BLaER1 treated with 17β-estradiol and CSF1 and Interleukin-3, amounts not matched to agents 10 nM and 100 nM (cell line): ENCODE data around the gene BHLHA9.

Experiments
- H3K27ac ChIP-seq, 11 experiments: shearing (Covaris generic); formaldehyde crosslinking; 2 replicates each; pipeline ENCODE4 v1.8.1; 2022
- H3K27me3 ChIP-seq, 11 experiments: shearing (Covaris generic); formaldehyde crosslinking; 2 replicates each; pipeline ENCODE4 v1.8.1; 2022
- H3K36me3 ChIP-seq, 11 experiments: shearing (Covaris generic); formaldehyde crosslinking; 2 replicates each; pipeline ENCODE4 v1.8.1; 2022
- H3K4me1 ChIP-seq, 10 experiments: shearing (Covaris generic); formaldehyde crosslinking; 2 replicates each; pipeline ENCODE4 v1.8.1; 2022
- H3K4me2 ChIP-seq, 11 experiments: shearing (Covaris generic); formaldehyde crosslinking; 2 replicates each; pipeline ENCODE4 v1.8.1; 2022
- H3K4me3 ChIP-seq, 10 experiments: shearing (Covaris generic); formaldehyde crosslinking; 2 replicates each; pipeline ENCODE4 v1.8.1; 2022
- H3K9ac ChIP-seq, 11 experiments: shearing (Covaris generic); formaldehyde crosslinking; 2 replicates each; pipeline ENCODE4 v1.8.1; 2022
- H3K9me3 ChIP-seq, 11 experiments: shearing (Covaris generic); formaldehyde crosslinking; replicated peaks in 1 of 11; 2 replicates each; pipeline ENCODE4 v1.8.1; 2022
- H4K20me1 ChIP-seq, 11 experiments: shearing (Covaris generic); formaldehyde crosslinking; 2 replicates each; pipeline ENCODE4 v1.8.1; 2022
- Cebpa-rat ChIP-seq, 11 experiments: shearing (Covaris generic); IDR thresholded peaks; 2 replicates each; pipeline ENCODE4 v1.8.1; 2022

Gene BHLHA9

GRCh38 chr17:1260086-1260769 is 10.0 kb upstream of the BHLHA9 start:
- Histone ChIP-seq H4K20me1 (peaks cover 0 to 9% (median 0%) of the 10 kb centered on the region in 11 experiments; a peak in 2 of 22 replicates), H3K36me3 (no peaks in the 10 kb centered on the region), H3K9me3 (no peaks in the 10 kb centered on the region), H3K4me1 (peaks cover 6 to 13% (median 8%) of the 10 kb centered on the region in 10 experiments; a peak in 11 of 20 replicates), H3K27ac (no peak overlapping the region), H3K9ac (peak overlapping the region in 5 of 11 experiments; percentile 9 to 53 (median 22); a peak in 3 of 22 replicates), H3K4me3 (peak overlapping the region in 9 of 10 experiments; percentile 46 to 68 (median 53); a peak in 17 of 20 replicates), H3K27me3 (peaks cover 33 to 57% (median 40%) of the 10 kb centered on the region in 11 experiments), H3K4me2 (peak overlapping the region; percentile 70 to 91 (median 80); a peak in 21 of 22 replicates)
- TF ChIP-seq Cebpa-rat (IDR thresholded peaks at IDR 0.05), result no peak

DNA sequence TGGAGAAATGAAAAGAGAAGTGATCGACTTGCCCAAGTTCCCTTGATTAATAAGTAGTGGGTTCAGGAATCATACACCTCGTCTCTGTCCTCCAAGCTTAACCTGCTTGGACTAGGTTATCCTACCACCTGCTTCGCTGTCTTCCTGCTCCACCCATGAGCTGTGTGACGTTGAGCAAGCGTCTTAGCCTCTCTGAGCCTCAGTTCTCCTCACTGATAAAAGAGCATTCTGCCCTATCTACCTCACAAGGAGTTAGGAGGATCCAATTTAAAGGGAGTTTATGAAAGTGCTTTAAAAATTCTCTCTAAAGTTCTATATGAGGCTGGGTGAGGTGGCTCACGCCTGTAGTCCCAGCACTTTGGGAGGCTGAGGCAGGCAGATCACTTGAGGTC is 9.5 kb upstream of the BHLHA9 start:
- Histone ChIP-seq H3K36me3 (no peaks in the 10 kb centered on the region), H3K4me2 (no peak overlapping the region), H3K4me1 (peaks cover 6 to 13% (median 8%) of the 10 kb centered on the region in 10 experiments; a peak in 11 of 20 replicates), H4K20me1 (peaks cover 0 to 9% (median 0%) of the 10 kb centered on the region in 11 experiments; a peak in 2 of 22 replicates), H3K27me3 (peaks cover 33 to 51% (median 40%) of the 10 kb centered on the region in 11 experiments), H3K9ac (no peak overlapping the region), H3K27ac (no peak overlapping the region), H3K9me3 (no peaks in the 10 kb centered on the region), H3K4me3 (no peak overlapping the region)
- TF ChIP-seq Cebpa-rat (IDR thresholded peaks at IDR 0.05), result no peak

DNA sequence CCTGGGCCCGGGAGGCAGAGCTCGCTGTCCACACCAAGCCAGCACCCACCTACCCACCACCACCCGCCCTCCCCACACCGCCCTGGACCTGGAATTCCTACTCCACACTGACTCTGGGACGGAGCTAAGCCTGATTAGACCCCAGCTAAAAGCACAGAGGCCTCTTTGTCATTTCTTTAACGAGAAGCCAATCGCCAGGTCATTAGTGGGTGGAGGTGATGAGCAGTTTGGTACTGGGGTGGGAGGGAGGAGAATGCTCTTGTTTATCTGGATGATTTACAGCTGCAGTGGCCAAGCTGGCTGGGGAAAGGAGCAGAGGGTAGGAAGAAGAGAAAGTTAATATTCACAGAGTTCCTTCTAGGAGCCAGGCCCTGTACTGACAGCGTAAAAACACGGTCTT is 6.0 kb upstream of the BHLHA9 start:
- Histone ChIP-seq H3K27me3 (peaks cover 19 to 31% (median 29%) of the 10 kb centered on the region in 11 experiments), H3K4me2 (no peak overlapping the region), H3K36me3 (no peaks in the 10 kb centered on the region), H3K27ac (no peak overlapping the region), H3K9me3 (no peaks in the 10 kb centered on the region), H3K4me1 (peaks cover 14 to 32% (median 27%) of the 10 kb centered on the region in 10 experiments), H3K4me3 (no peak overlapping the region), H3K9ac (no peak overlapping the region), H4K20me1 (peaks cover 0 to 9% (median 0%) of the 10 kb centered on the region in 11 experiments; a peak in 2 of 22 replicates)
- TF ChIP-seq Cebpa-rat (IDR thresholded peaks at IDR 0.05), result no peak

GRCh38 chr17:1267471-1267943 is 2.7 kb upstream of the BHLHA9 start:
- Histone ChIP-seq H4K20me1 (no peaks in the 10 kb centered on the region), H3K9ac (peak overlapping the region; percentile 71 to 88 (median 82)), H3K36me3 (no peaks in the 10 kb centered on the region), H3K4me2 (peak overlapping the region; percentile 62 to 95 (median 89)), H3K27me3 (peaks cover 22 to 34% (median 28%) of the 10 kb centered on the region in 11 experiments), H3K4me3 (peak overlapping the region; percentile 57 to 77 (median 64)), H3K4me1 (peaks cover 11 to 32% (median 25%) of the 10 kb centered on the region in 10 experiments), H3K27ac (peak overlapping the region; percentile 74 to 92 (median 86); a peak in 21 of 22 replicates), H3K9me3 (no peaks in the 10 kb centered on the region)
- no peak; a peak in 1 of 22 replicates for TF ChIP-seq Cebpa-rat (IDR thresholded peaks at IDR 0.05)

- Histone ChIP-seq H3K27ac (no peak overlapping the region), H3K27me3 (peaks cover 22 to 35% (median 29%) of the 10 kb centered on the region in 11 experiments), H4K20me1 (no peaks in the 10 kb centered on the region), H3K36me3 (no peaks in the 10 kb centered on the region), H3K4me1 (peaks cover 16 to 54% (median 43%) of the 10 kb centered on the region in 10 experiments), H3K4me2 (no peak overlapping the region), H3K9me3 (no peaks in the 10 kb centered on the region), H3K4me3 (no peak overlapping the region), H3K9ac (no peak overlapping the region)
- no peak for TF ChIP-seq Cebpa-rat (IDR thresholded peaks at IDR 0.05)
Observed at GRCh38 chr17:1271030-1271423, 783 bp downstream of the BHLHA9 start.

DNA sequence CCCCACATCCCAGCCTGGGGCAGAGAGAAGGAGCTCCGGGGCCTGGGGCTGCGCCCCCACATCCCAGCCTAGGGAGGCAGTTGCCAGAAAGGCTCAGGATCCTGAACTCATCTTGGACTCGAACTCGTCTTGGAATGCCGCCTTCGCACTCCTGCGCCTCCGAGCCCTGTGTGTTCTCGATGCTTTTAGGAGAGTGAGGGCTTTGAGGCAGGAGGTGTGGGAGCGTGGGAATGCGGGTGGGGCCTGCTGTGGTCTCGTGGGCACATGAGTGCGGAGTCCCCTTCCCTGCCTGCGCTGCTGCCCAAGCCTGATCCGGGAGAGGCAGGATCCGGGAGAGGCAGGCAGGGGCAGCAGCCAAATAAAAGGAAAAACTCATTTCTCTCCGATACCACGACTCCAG is 1.2 kb downstream of the BHLHA9 start:
- Histone ChIP-seq H3K27me3 (peaks cover 22 to 35% (median 29%) of the 10 kb centered on the region in 11 experiments), H3K9ac (no peak overlapping the region), H4K20me1 (no peaks in the 10 kb centered on the region), H3K36me3 (no peaks in the 10 kb centered on the region), H3K4me1 (peaks cover 16 to 55% (median 43%) of the 10 kb centered on the region in 10 experiments), H3K27ac (no peak overlapping the region), H3K4me3 (no peak overlapping the region), H3K9me3 (no peaks in the 10 kb centered on the region), H3K4me2 (no peak overlapping the region)
- TF ChIP-seq Cebpa-rat (IDR thresholded peaks at IDR 0.05), result no peak

GRCh38 chr17:1272701-1273100 is 2.5 kb downstream of the BHLHA9 start:
- no peaks in the 10 kb centered on the region for H3K9me3 ChIP-seq
- no peaks in the 10 kb centered on the region for H4K20me1 ChIP-seq
- peaks cover 9 to 45% (median 35%) of the 10 kb centered on the region in 10 experiments for H3K4me1 ChIP-seq
- H3K4me2 ChIP-seq, result peak overlapping the region in 2 of 11 experiments; percentile 3 to 10; a peak in 1 of 22 replicates
- no peak overlapping the region for H3K27ac ChIP-seq
- TF ChIP-seq Cebpa-rat (IDR thresholded peaks at IDR 0.05), result no peak
- H3K27me3 ChIP-seq, result peaks cover 22 to 35% (median 29%) of the 10 kb centered on the region in 11 experiments
- no peak overlapping the region for H3K4me3 ChIP-seq
- H3K36me3 ChIP-seq, result no peaks in the 10 kb centered on the region
- no peak overlapping the region for H3K9ac ChIP-seq

DNA sequence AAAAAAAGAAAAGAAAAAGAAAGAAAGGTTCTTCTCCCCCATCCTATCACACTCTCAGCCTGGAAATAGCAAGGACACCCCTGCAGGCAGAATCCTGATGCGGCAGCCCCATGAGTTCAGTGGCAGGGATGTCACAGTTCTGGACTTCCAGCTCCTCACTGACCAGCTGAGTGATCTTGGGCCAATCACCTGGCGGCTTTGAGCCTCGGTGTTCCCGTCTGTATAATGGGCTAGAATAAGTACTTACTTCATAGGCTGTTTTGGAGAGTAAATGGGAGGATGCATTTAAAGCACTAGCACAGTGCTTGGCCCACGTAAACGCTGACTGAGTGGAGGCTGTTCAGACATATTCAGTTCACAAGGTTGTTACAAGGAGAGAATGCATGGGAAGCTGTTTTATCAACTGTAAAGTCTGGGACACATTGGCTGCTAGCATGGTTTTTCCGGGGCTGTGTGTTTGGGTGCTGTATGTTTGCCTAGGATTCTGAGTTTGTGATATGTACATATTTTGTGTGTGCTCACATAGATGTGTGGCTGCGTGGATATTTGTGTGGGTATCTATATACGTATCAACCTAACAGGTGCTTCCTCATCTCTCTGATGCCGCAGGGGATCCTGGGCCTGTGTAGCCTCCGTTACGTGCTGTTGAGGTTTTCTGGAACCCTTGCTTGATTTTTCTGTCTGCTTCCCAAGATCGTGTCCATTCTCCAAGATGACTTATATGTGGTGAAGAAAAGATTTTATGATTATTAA is 3.4 kb downstream of the BHLHA9 start:
- H3K27me3 ChIP-seq, result peaks cover 22 to 35% (median 29%) of the 10 kb centered on the region in 11 experiments
- H3K9me3 ChIP-seq, result no peaks in the 10 kb centered on the region
- H3K27ac ChIP-seq, result peak overlapping the region in 1 of 11 experiments; percentile 3; a peak in 1 of 22 replicates
- H3K9ac ChIP-seq, result no peak overlapping the region
- peaks cover 9 to 38% (median 29%) of the 10 kb centered on the region in 10 experiments for H3K4me1 ChIP-seq
- H4K20me1 ChIP-seq, result no peaks in the 10 kb centered on the region
- peak overlapping the region; percentile 10 to 83 (median 49); a peak in 19 of 22 replicates for H3K4me2 ChIP-seq
- TF ChIP-seq Cebpa-rat (IDR thresholded peaks at IDR 0.05), result no peak
- no peak overlapping the region for H3K4me3 ChIP-seq
- H3K36me3 ChIP-seq, result no peaks in the 10 kb centered on the region

DNA sequence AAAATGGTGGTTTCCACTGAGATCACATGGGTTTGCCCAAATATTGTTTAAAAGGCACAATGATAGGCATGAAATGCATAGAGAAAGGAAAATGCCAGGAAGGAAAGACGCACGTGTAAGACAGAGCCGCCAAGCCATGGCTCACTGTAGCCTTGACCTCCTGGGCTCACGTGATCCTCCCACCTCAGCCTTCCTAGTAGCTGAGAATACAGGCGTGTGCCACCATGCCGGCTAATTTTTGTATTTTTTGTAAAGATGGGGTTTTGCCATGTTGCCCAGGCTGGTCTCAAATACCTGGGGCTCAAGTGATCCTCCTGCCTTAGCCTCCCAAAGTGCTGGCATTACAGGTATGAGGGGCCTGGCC is 4.0 kb downstream of the BHLHA9 start:
- TF ChIP-seq Cebpa-rat (IDR thresholded peaks at IDR 0.05), result no peak
- Histone ChIP-seq H3K4me1 (peaks cover 3 to 32% (median 23%) of the 10 kb centered on the region in 10 experiments), H3K36me3 (no peaks in the 10 kb centered on the region), H4K20me1 (no peaks in the 10 kb centered on the region), H3K27me3 (peaks cover 22 to 34% (median 29%) of the 10 kb centered on the region in 11 experiments), H3K9ac (no peak overlapping the region), H3K9me3 (no peaks in the 10 kb centered on the region), H3K27ac (peak overlapping the region in 2 of 11 experiments; percentile 3 to 44; a peak in 2 of 22 replicates), H3K4me3 (no peak overlapping the region), H3K4me2 (peak overlapping the region; percentile 10 to 83 (median 49); a peak in 19 of 22 replicates)
